ENCODE results near the gene ENOX1.

GRCh38 chr13:43751624-43752023, 35.1 kb downstream of the ENOX1 start:
- TF ChIP-seq ARNT (IDR thresholded peaks at IDR 0.05) = no peak
- no peak for TF ChIP-seq L3MBTL2 (conservative IDR thresholded peaks at IDR 0.05)
- TF ChIP-seq BHLHE40 (IDR thresholded peaks at IDR 0.05; ENCODE audit: borderline replicate concordance) = no peak
- TF ChIP-seq FOXK2 (IDR thresholded peaks at IDR 0.05) = no peak
- TF ChIP-seq FOXA1 (IDR thresholded peaks at IDR 0.05) = no peak
- TF ChIP-seq PKNOX1 (IDR thresholded peaks at IDR 0.05) = no peak
- no peak for TF ChIP-seq SP1 (IDR thresholded peaks at IDR 0.05)
- TF ChIP-seq FOXM1 (IDR thresholded peaks at IDR 0.05; ENCODE audit: borderline replicate concordance) = no peak
- no peak for TF ChIP-seq HDGF (IDR thresholded peaks at IDR 0.05; ENCODE audit: borderline replicate concordance)
- TF ChIP-seq TARDBP (IDR thresholded peaks at IDR 0.05) = no peak
- TF ChIP-seq NFRKB (IDR thresholded peaks at IDR 0.05) = no peak
- no peak for TF ChIP-seq CTBP1 (IDR thresholded peaks at IDR 0.05; ENCODE audit: borderline replicate concordance)
- no peak for TF ChIP-seq ELF4 (IDR thresholded peaks at IDR 0.05)
- TF ChIP-seq SUZ12 (IDR thresholded peaks at IDR 0.05) = no peak
